Progenitor cell of endocrine pancreas (in vitro differentiated cells): ENCODE measurements around the gene RNF220. TPM values are rescaled to one million over a fixed set of nuclear protein-coding genes. Genes with fewer than 3 reads are reported as not detected.

Experiments used
- DNase-seq: peaks from one replicate; pipeline ENCODE4 v3.0.0; 2021; ENCODE audit warnings: low spot score; ENCODE audit not compliant: unreplicated experiment
- H3K27ac Mint-ChIP-seq: 2 replicates; pipeline ENCODE4 v1.8.0; 2021; ENCODE audit warnings: mild to moderate bottlenecking, moderate library complexity, mixed read lengths
- H3K27me3 Mint-ChIP-seq: 2 replicates; pipeline ENCODE4 v1.8.0; 2021; ENCODE audit warnings: mixed read lengths
- H3K36me3 Mint-ChIP-seq: 2 replicates; pipeline ENCODE4 v1.8.0; 2022; ENCODE audit warnings: mixed read lengths; ENCODE audit not compliant: insufficient read depth
- H3K4me1 Mint-ChIP-seq: 2 replicates; pipeline ENCODE4 v1.8.0; 2021; ENCODE audit warnings: low read depth, mixed read lengths
- H3K4me3 Mint-ChIP-seq: 2 replicates; pipeline ENCODE4 v1.8.0; 2021; ENCODE audit warnings: low read depth, mild to moderate bottlenecking, moderate library complexity, mixed read lengths
- H3K9me3 Mint-ChIP-seq: 2 replicates; pipeline ENCODE4 v1.8.0; 2021; ENCODE audit warnings: low read depth, mixed read lengths
- total RNA-seq: library from RNA; stranded (reverse); gene quantifications from 2 replicates; pipeline ENCODE4 v1.2.1, GENCODE V29; 2021
- TF ChIP-seq, protein P1 (sequence below): fragments of 200-600 bp; sonication (generic); IDR thresholded peaks from one replicate; pipeline ENCODE4 v1.5.0; 2021; ENCODE audit warnings: antibody characterized with exemption, mild to moderate bottlenecking; ENCODE audit not compliant: unreplicated experiment

Gene RNF220
- total RNA-seq, 1 donor from 2014 or later = 85.9 TPM

DNA sequence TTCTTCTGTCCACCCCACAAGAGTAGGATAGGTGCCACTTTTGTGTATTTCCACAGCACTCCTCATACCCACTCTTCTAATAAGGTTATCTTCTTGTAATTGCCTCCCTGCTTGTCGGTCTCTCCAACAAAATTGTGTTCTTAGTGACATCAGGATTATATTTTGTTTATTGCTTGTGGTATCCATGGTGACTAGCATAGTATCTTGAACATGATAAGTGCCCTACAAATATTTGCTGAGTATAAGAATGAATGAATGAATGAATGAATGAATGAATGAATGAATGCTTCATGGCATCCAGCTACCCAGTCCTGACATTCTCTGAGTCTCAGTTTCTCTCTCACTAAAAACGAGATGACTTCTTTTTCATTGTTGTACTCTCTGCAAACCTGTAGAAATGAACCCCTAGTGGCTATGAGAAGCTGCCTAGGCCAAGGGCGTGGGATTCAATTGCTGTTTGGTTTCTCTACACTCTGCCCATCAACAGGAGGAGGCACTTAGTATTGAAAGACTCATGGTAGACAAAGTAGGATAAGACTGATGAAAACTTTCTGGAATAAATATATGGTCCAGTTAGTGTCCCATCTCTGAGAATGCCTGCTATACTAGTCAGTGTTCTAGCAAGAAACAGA, 148.2 kb downstream of the RNF220 start:
- no peak for DNase-seq
- H3K36me3 Mint-ChIP-seq = no peaks in the 10 kb centered on the region
- H3K4me1 Mint-ChIP-seq = peaks cover 6% of the 10 kb centered on the region
- TF ChIP-seq, protein P1, sequence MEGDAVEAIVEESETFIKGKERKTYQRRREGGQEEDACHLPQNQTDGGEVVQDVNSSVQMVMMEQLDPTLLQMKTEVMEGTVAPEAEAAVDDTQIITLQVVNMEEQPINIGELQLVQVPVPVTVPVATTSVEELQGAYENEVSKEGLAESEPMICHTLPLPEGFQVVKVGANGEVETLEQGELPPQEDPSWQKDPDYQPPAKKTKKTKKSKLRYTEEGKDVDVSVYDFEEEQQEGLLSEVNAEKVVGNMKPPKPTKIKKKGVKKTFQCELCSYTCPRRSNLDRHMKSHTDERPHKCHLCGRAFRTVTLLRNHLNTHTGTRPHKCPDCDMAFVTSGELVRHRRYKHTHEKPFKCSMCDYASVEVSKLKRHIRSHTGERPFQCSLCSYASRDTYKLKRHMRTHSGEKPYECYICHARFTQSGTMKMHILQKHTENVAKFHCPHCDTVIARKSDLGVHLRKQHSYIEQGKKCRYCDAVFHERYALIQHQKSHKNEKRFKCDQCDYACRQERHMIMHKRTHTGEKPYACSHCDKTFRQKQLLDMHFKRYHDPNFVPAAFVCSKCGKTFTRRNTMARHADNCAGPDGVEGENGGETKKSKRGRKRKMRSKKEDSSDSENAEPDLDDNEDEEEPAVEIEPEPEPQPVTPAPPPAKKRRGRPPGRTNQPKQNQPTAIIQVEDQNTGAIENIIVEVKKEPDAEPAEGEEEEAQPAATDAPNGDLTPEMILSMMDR = no peak
- H3K27me3 Mint-ChIP-seq = peaks cover 31% of the 10 kb centered on the region
- H3K27ac Mint-ChIP-seq = no peak overlapping the region
- H3K4me3 Mint-ChIP-seq = no peak overlapping the region
- no peaks in the 10 kb centered on the region for H3K9me3 Mint-ChIP-seq

- peaks cover 36% of the 10 kb centered on the region for H3K27me3 Mint-ChIP-seq
- no peak overlapping the region for H3K27ac Mint-ChIP-seq
- H3K9me3 Mint-ChIP-seq = no peaks in the 10 kb centered on the region
- no peaks in the 10 kb centered on the region for H3K36me3 Mint-ChIP-seq
- TF ChIP-seq, protein P1 = no peak
- H3K4me1 Mint-ChIP-seq = peaks cover 6% of the 10 kb centered on the region
- H3K4me3 Mint-ChIP-seq = no peak overlapping the region
- no peak for DNase-seq
These were observed 148.7 kb downstream of the RNF220 start for GRCh38 chr1:44553771-44554170.

DNA sequence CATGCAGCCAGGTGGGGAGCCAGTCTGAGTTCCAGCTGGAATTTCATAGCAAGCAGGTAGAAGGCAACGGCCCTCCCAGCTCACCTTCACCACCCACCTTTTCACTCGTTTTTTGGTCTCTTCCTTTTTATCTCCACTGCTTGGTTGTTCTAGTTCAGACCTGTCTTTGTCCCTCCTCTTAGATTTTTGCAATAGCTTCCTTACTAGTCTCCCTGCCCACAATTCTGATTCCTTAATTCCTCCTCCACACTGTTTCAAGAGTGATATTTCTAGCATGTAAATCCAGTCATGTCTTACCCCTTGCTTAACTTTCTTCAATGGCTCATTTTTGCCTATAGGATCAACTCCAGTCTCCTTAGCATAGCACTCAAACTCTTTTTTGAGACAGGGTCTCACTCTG, 149.7 kb downstream of the RNF220 start:
- DNase-seq = no peak
- H3K27ac Mint-ChIP-seq = no peak overlapping the region
- H3K4me1 Mint-ChIP-seq = peaks cover 4% of the 10 kb centered on the region
- no peaks in the 10 kb centered on the region for H3K36me3 Mint-ChIP-seq
- peaks cover 42% of the 10 kb centered on the region for H3K27me3 Mint-ChIP-seq
- no peak overlapping the region for H3K4me3 Mint-ChIP-seq
- no peaks in the 10 kb centered on the region for H3K9me3 Mint-ChIP-seq
- TF ChIP-seq, protein P1 = no peak

DNA sequence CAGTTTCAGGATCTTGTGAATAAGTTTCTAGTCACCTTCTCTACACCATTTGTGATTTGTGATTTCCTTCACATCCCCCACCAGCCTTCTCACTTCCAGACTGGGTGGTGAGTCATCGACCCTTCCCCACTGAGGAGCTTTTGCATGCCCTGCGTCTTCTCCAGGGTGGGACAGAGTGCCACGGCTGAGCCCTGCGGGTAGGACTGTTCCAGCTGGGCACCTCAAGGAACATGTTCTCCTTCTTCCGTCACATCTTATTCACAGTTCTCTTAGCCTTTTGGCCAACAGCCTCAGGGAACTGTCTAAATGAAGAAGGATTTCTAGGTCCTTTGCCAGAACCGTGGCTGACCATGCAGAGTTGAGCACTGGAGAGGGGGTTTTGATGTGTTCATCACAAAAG, 152.7 kb downstream of the RNF220 start:
- H3K36me3 Mint-ChIP-seq = no peaks in the 10 kb centered on the region
- peaks cover 52% of the 10 kb centered on the region for H3K27me3 Mint-ChIP-seq
- DNase-seq = no peak
- H3K4me3 Mint-ChIP-seq = no peak overlapping the region
- no peak overlapping the region for H3K27ac Mint-ChIP-seq
- no peaks in the 10 kb centered on the region for H3K9me3 Mint-ChIP-seq
- TF ChIP-seq, protein P1 = no peak
- peaks cover 3% of the 10 kb centered on the region for H3K4me1 Mint-ChIP-seq

DNA sequence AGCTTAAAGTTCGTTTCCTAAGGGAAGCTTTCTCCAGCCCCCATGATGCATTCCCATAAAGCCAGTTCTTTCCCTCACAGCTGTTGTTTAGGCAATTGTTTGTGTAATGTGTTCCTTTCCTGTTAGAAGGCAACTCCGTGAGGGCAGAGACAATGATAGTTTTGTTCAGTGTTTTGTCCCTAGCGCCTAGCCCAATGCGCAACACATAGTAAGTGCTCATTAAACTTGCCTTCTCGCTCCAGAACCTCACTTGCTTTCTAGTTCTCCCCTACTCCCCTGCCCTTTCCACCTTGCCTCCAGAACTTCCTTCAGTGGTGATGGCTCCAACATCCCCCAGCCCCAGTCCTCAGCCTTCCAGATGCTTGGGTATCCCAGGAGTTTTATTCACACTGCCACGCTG, 153.8 kb downstream of the RNF220 start:
- Mint-ChIP-seq H3K36me3 (no peaks in the 10 kb centered on the region), H3K4me1 (no peaks in the 10 kb centered on the region)
- TF ChIP-seq, protein P1 = no peak

More for the DNA sequence above, 153.8 kb downstream of the RNF220 start:
- Mint-ChIP-seq H3K27me3 (peaks cover 56% of the 10 kb centered on the region), H3K4me3 (no peak overlapping the region), H3K9me3 (no peaks in the 10 kb centered on the region), H3K27ac (no peak overlapping the region)
- no peak for DNase-seq
